PC-3 (cell line): ENCODE data around the gene APBA2. TPM values are rescaled to one million over a fixed set of nuclear protein-coding genes. Genes with fewer than 3 reads are reported as not detected.
"Not testable (repeated sequence)": the region's sequence is repeated elsewhere in the genome, so short reads cannot be mapped to it uniquely, and the experiment has no call there.

Source experiments
- ATAC-seq: fragments of 200-7000 bp; cut with Tn5 transposase; 2 replicates; pipeline ENCODE4 v1.9.1; 2020; ENCODE audit warnings: mild to moderate bottlenecking, moderate library complexity
- Bru-seq: library from RNA; stranded (reverse); fragments of 400-500 nt; gene quantifications from one replicate; lab custom pipeline; 2021; lab: Mats Ljungman, UMichigan
- BruChase-seq, 2 experiments: library from RNA; stranded (reverse); fragments of 400-500 nt; gene quantifications; one replicate each; lab custom pipeline; 2021; lab: Mats Ljungman, UMichigan
- BruUV-seq: library from RNA; stranded (reverse); fragments of 400-500 nt; replicated peaks from 2 replicates; lab custom pipeline; 2021; lab: Mats Ljungman, UMichigan
- CTCF ChIA-PET: fragments of 300-600 bp; sonication (Branson Sonifier 250); formaldehyde crosslinking; loops from one replicate; lab custom pipeline; 2022; ENCODE audit warnings: antibody characterized with exemption; lab: Charles Lee
- POLR2A ChIA-PET: fragments of 300-600 bp; sonication (Branson Sonifier 250); formaldehyde crosslinking; loops from one replicate; lab custom pipeline; 2022; ENCODE audit warnings: antibody characterized with exemption; ENCODE audit not compliant: unreplicated experiment; lab: Charles Lee
- DNase-seq: peaks from one replicate; pipeline ENCODE4 v3.0.0-alpha.2; 2015
- H2AFZ ChIP-seq: fragments of 300-600 bp; sonication (generic); 2 replicates; pipeline ENCODE4 v1.6.0; 2016; ENCODE audit warnings: antibody characterized with exemption, low read length
- H3F3A ChIP-seq: fragments of 300-600 bp; sonication (generic); one replicate; pipeline ENCODE4 v1.6.0; 2017; ENCODE audit warnings: antibody characterized with exemption, low read length, control low read depth, mild to moderate bottlenecking; ENCODE audit not compliant: unreplicated experiment
- H3K27ac ChIP-seq: fragments of 300-600 bp; sonication (generic); 2 replicates; pipeline ENCODE4 v1.5.1; 2016; ENCODE audit warnings: mild to moderate bottlenecking, low read length
- H3K27me3 ChIP-seq: fragments of 300-600 bp; sonication (generic); 2 replicates; pipeline ENCODE4 v1.6.1; 2016; ENCODE audit warnings: low read length, mixed read lengths
- H3K36me3 ChIP-seq: fragments of 300-600 bp; sonication (generic); 2 replicates; pipeline ENCODE4 v1.6.1; 2016; ENCODE audit warnings: low read depth, mixed run types, low read length, mixed read lengths
- H3K4me1 ChIP-seq: fragments of 300-600 bp; sonication (generic); 2 replicates; pipeline ENCODE4 v1.5.1; 2016; ENCODE audit warnings: low read length; ENCODE audit not compliant: insufficient read depth
- H3K4me2 ChIP-seq: fragments of 300-600 bp; sonication (generic); 2 replicates; pipeline ENCODE4 v1.6.0; 2016; ENCODE audit warnings: low read length
- H3K4me3 ChIP-seq: fragments of 300-600 bp; sonication (generic); 2 replicates; pipeline ENCODE4 v1.5.1; 2016; ENCODE audit warnings: mild to moderate bottlenecking, low read length, mixed read lengths
- H3K79me2 ChIP-seq: fragments of 300-600 bp; sonication (generic); 2 replicates; pipeline ENCODE4 v1.6.1; 2017; ENCODE audit warnings: low read length, mixed read lengths
- H3K9ac ChIP-seq: fragments of 300-600 bp; sonication (generic); 2 replicates; pipeline ENCODE4 v1.6.0; 2016; ENCODE audit warnings: mild to moderate bottlenecking, low read length
- H3K9me2 ChIP-seq: fragments of 300-600 bp; sonication (generic); replicated peaks from 2 replicates; pipeline ENCODE4 v1.6.1; 2016; ENCODE audit warnings: mixed run types, low read length, mixed read lengths
- H3K9me3 ChIP-seq: fragments of 300-600 bp; sonication (generic); 2 replicates; pipeline ENCODE4 v1.6.1; 2016; ENCODE audit warnings: low read length, mixed read lengths
- H4K20me1 ChIP-seq: fragments of 300-600 bp; sonication (generic); 2 replicates; pipeline ENCODE4 v1.6.1; 2016; ENCODE audit warnings: low read length, mixed read lengths
- EZH2 ChIP-seq: fragments of 300-600 bp; sonication (generic); IDR thresholded peaks from one replicate; pipeline ENCODE4 v1.6.1; 2017; ENCODE audit warnings: antibody characterized with exemption, mild to moderate bottlenecking, low read length; ENCODE audit not compliant: unreplicated experiment
- intact Hi-C: fragments of 100-400 bp; cut with micrococcal nuclease; formaldehyde crosslinking; loops from 2 replicates; pipeline ENCODE4 v1.9.0; 2023
- long read RNA-seq: library from polyadenylated mRNA; unstranded; transcript quantifications from one replicate; pipeline ENCODE4 v2.0.0, GENCODE V29; 2021; ENCODE audit not compliant: unreplicated experiment
- total RNA-seq: library from RNA; depleted of rRNA; stranded (reverse); fragments of >200 nt; gene quantifications from 2 replicates; pipeline ENCODE4 v1.2.3, GENCODE V29; 2014; rRNA removed
- TF ChIP-seq, protein P1 (sequence below): fragments of 300-600 bp; sonication (generic); conservative IDR thresholded peaks from 2 replicates; pipeline ENCODE4 v1.5.1; 2017; ENCODE audit warnings: antibody characterized with exemption, low read depth, mild to moderate bottlenecking, low read length

APBA2 gene
- total RNA-seq (61.7 and 69.7 TPM in 2 replicates), Bru-seq, nascent RNA (percentile 58 among the genes with signal in this experiment), BruChase-seq, experiment 1, labeled RNA remaining after a 6-hour chase (percentile 49 among the genes with signal in this experiment), BruChase-seq, experiment 2, labeled RNA remaining after a 2-hour chase (percentile 48 among the genes with signal in this experiment)
- long read RNA-seq, transcript APBA2-210 (12 exons, 2,555 nt): major isoform, 7 of 126 reads
- long read RNA-seq, partial matches to known transcripts: 49 of 126 reads
- long read RNA-seq, other reads (novel, unspliced or antisense): 66 of 126 reads

DNA sequence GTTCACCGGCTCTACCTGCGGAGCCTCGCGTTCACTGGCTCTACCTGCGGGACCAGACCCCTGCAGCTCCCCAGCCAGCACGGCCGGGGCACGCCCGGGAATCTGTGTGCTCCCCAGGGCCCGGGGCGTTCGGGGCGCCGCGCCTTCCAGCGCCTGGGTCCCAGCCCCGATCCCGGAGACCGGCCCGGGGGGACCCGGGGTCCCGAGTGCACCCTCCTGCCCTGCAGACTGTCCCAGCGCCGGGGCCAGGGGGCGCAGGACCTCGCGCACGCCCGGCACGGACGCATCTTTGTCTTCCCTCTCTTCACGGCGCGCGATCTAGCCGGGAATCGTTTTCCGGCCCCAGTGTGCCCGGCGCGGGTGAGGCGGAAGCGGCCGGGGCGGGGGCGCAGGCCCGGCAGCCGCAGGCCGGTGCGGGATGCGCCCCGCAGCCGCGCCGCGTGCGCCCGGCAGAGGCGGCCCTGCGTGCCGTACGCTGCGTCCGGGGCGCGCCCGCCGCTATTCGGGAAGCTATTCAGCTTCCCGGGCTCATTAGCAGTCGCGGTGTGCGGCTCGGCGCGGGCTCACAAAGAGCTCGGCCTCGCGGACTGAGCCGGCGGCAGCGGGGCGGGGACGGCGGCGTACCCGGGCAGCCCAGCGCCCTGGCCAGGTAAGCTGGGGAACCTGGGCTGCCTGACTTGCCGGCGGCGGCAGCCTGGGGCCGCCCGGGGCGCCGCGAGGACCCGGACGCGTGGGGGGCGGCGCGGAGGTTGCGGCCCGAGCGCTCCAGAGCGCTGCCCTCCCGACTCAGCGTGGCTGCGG, at the start of gene APBA2:
APBA2 (plus strand) TSS at position 345 of the 801 bp plus-strand sequence. CDS start 167,911 bp downstream, outside the sequence.
- Histone ChIP-seq H3F3A (no peaks in the 10 kb centered on the region), H4K20me1 (no peaks in the 10 kb centered on the region), H3K4me1 (peaks cover 24% of the 10 kb centered on the region), H3K27me3 (no peaks in the 10 kb centered on the region), H3K79me2 (peaks cover 44% of the 10 kb centered on the region), H3K4me2 (peak within 1 kb of the TSS; percentile 95), H3K9me2 (no peaks in the 10 kb centered on the region), H2AFZ (peak within 1 kb of the TSS; percentile 94), H3K27ac (no peak within 1 kb of the TSS), H3K36me3 (no peaks in the 10 kb centered on the region), H3K4me3 (peak within 1 kb of the TSS; percentile 75), H3K9ac (peak within 1 kb of the TSS; percentile 69), H3K9me3 (no peaks in the 10 kb centered on the region)
- DNase-seq (peak; percentile 56), ATAC-seq (peak; percentile 65)
- TF ChIP-seq, protein P1, sequence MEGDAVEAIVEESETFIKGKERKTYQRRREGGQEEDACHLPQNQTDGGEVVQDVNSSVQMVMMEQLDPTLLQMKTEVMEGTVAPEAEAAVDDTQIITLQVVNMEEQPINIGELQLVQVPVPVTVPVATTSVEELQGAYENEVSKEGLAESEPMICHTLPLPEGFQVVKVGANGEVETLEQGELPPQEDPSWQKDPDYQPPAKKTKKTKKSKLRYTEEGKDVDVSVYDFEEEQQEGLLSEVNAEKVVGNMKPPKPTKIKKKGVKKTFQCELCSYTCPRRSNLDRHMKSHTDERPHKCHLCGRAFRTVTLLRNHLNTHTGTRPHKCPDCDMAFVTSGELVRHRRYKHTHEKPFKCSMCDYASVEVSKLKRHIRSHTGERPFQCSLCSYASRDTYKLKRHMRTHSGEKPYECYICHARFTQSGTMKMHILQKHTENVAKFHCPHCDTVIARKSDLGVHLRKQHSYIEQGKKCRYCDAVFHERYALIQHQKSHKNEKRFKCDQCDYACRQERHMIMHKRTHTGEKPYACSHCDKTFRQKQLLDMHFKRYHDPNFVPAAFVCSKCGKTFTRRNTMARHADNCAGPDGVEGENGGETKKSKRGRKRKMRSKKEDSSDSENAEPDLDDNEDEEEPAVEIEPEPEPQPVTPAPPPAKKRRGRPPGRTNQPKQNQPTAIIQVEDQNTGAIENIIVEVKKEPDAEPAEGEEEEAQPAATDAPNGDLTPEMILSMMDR: no peak
- no peak for TF ChIP-seq EZH2
- BruUV-seq: no TSS peak
- intact Hi-C loops: no loop called here
- ChIA-PET POLR2A (no interaction called here), CTCF (no interaction called here)

DNA sequence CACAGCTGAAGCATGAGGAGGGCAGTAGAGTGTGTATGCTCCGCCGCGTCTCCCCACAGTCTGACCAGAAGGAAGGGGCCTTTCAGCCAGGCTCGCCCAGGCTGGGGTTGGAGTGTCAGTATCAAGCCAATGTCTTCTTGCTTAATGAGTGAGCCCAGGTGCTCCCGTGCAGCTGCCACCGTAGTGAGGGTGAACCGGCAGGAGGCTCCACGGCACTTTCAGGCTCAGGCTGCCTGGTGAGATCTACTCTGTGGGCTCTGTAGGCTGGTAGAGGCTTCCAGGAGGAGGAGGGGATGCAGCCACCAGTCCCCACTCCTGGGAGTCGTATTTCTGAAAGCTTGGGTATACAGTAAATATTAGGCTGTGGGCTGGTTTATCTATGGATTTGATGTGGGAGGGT, 45.5 kb upstream of the APBA2 start:
- H3K27ac ChIP-seq, H3K9me3 ChIP-seq, intact Hi-C loops, H3K4me2 ChIP-seq, H4K20me1 ChIP-seq, H3K4me1 ChIP-seq, H3K9ac ChIP-seq, H3K36me3 ChIP-seq, CTCF ChIA-PET, H3K9me2 ChIP-seq, DNase-seq, H3F3A ChIP-seq, H2AFZ ChIP-seq, POLR2A ChIA-PET, H3K27me3 ChIP-seq, BruUV-seq, H3K4me3 ChIP-seq, ATAC-seq, H3K79me2 ChIP-seq: not testable (repeated sequence)

DNA sequence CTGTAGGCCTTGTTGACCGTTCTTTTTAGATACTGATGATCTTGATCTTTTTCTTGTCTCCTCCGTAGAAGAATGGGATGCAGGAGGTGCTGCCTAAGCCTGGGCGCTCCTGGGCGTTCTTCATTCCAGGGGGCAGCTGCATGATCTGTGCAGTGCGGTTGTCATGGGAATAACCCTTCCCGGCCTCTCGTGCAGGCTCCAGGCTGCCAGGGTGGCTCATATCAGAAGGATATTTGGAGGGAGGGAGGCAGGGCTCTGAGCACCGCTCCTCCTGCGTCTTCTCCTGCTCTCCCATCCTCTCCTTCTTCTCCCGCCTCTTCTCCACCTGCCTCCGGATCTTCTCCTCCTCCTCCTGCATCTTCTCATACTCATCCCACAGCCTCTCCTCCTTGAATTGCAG, 43.6 kb upstream of the APBA2 start:
- H3K27ac ChIP-seq, H3K9me3 ChIP-seq, H4K20me1 ChIP-seq, H3K4me2 ChIP-seq, H3K79me2 ChIP-seq, H3K9me2 ChIP-seq, H2AFZ ChIP-seq, intact Hi-C loops, H3K9ac ChIP-seq, H3K27me3 ChIP-seq, ATAC-seq, H3F3A ChIP-seq, POLR2A ChIA-PET, H3K4me1 ChIP-seq, BruUV-seq, H3K36me3 ChIP-seq, H3K4me3 ChIP-seq, CTCF ChIA-PET, DNase-seq: not testable (repeated sequence)

DNA sequence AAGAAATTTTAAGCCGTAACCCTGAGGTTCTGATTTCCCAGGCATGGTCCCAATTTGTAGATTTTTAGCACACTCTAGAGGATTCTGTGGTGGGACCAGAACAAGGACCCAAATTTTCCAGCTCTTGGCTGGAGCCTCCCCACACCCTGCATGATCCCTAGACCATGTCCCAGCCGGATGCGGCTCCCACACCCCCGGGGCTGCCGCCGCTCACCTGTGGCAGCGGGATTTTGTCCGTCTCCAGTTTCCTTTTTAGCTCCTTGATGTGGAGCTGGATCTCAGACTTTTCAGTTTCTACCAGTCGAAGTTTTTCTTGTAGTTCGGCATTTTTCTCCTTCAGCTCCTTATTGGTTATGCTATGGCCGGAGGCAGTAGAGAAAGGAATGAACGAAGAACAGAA, 42.3 kb upstream of the APBA2 start:
- BruUV-seq, intact Hi-C loops: not testable (repeated sequence)

DNA sequence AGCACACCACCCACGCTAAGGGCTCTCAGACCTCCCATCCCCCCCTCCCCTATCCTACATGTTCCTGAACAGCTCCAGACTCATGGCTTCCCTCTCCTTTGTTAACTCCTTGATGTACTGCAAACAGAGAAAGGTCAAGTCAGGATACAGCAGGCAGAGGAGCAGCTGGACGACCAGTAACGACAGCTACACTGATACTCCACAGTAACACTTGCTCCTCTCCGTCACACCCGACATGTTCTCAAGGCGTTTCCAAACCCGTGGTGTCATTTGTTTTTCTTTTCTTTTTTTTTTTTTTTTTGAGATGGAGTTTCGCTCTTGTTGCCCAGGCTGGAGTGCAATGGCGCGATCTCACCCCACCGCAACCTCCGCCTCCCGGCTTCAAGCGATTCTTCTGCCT, 41.6 kb upstream of the APBA2 start:
- BruUV-seq, CTCF ChIA-PET: not testable (repeated sequence)

More for the DNA sequence above, 42.3 kb upstream of the APBA2 start:
- H3K36me3 ChIP-seq, H3K79me2 ChIP-seq, H3K4me2 ChIP-seq, H3K9me3 ChIP-seq, H3F3A ChIP-seq, H3K9ac ChIP-seq, H3K27ac ChIP-seq, H3K9me2 ChIP-seq, ATAC-seq, H4K20me1 ChIP-seq, H3K4me1 ChIP-seq, H3K4me3 ChIP-seq, DNase-seq, H2AFZ ChIP-seq, H3K27me3 ChIP-seq, CTCF ChIA-PET, POLR2A ChIA-PET: not testable (repeated sequence)

More for the DNA sequence above, 41.6 kb upstream of the APBA2 start:
- H3K27me3 ChIP-seq, H3K79me2 ChIP-seq, H3F3A ChIP-seq, POLR2A ChIA-PET, ATAC-seq, intact Hi-C loops, H4K20me1 ChIP-seq, H3K4me3 ChIP-seq, H3K27ac ChIP-seq, DNase-seq, H2AFZ ChIP-seq, H3K4me2 ChIP-seq, H3K9me2 ChIP-seq, H3K4me1 ChIP-seq, H3K36me3 ChIP-seq, H3K9me3 ChIP-seq, H3K9ac ChIP-seq: not testable (repeated sequence)
